Keratinocyte (primary cell): ENCODE results near the gene KCNG2.

Experiments
- EZH2 ChIP-seq: IDR thresholded peaks from one replicate; pipeline ENCODE4 v1.6.1; 2012; ENCODE audit warnings: inconsistent platforms, mild to moderate bottlenecking, low read length, moderate library complexity
- TF ChIP-seq, protein P1 (sequence below), 3 experiments: IDR thresholded peaks in 1 of 3; conservative IDR thresholded peaks in 1 of 3; optimal IDR thresholded peaks in 1 of 3; 2 replicates in 2 of 3; 3 replicates in 1 of 3; pipeline versions ENCODE3 to v1.5.1; 2011; ENCODE audit warnings: low read length in 3 of 3, mild to moderate bottlenecking in 3 of 3, moderate library complexity in 2 of 3, control low read depth in 1 of 3, inconsistent platforms in 1 of 3; ENCODE audit not compliant: insufficient read depth in 2 of 3; ENCODE audit errors: extremely low read depth in 1 of 3

DNA sequence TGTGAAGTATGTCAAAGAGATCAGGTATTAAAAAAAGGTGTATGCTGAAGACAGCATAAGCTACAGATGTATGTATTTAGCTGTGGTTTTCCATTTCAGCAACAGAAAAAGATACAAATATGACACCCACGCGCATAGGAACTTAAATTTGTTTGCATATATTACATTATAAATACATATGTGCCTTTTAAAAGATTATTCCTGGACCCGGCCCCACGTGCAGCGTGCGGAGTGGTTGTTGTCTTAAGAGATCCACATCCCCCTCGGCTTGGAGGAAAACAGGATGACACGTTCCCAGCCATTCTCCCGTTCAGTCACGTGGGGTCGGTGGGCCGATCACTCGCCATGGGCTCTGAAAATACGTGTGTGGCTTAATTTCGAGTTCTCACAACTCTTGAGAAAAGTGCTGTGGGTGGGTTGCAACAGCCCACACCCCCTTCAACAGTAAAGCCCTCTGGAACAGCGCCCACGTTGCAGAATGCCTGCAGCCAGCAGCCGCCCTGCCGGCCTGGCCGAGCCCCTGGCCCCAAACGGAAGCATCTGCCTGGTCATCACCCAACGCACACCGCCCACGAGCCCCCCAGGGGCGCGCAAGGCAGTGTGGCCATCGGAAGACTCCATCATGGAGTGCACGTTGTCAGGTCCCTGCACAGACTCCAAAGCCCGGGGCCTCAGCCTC lies 18.6 kb upstream of the KCNG2 start:
- TF ChIP-seq, protein P1, sequence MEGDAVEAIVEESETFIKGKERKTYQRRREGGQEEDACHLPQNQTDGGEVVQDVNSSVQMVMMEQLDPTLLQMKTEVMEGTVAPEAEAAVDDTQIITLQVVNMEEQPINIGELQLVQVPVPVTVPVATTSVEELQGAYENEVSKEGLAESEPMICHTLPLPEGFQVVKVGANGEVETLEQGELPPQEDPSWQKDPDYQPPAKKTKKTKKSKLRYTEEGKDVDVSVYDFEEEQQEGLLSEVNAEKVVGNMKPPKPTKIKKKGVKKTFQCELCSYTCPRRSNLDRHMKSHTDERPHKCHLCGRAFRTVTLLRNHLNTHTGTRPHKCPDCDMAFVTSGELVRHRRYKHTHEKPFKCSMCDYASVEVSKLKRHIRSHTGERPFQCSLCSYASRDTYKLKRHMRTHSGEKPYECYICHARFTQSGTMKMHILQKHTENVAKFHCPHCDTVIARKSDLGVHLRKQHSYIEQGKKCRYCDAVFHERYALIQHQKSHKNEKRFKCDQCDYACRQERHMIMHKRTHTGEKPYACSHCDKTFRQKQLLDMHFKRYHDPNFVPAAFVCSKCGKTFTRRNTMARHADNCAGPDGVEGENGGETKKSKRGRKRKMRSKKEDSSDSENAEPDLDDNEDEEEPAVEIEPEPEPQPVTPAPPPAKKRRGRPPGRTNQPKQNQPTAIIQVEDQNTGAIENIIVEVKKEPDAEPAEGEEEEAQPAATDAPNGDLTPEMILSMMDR (optimal IDR thresholded peaks at IDR 0.05 in 1 of 3, IDR thresholded peaks at IDR 0.05 in 1 of 3, conservative IDR thresholded peaks at IDR 0.05 in 1 of 3; ENCODE audit: extremely low read depth in 1 of 3, insufficient read depth in 2 of 3, low read length in 3 of 3): no peak
- no peak for TF ChIP-seq EZH2
